HL-60 (cell line): ENCODE data around the gene CPLX3.

Source experiments
- DNase-seq, 2 experiments: peaks; one replicate each; pipeline ENCODE4 v3.0.0-alpha.2; 2010 to 2020; ENCODE audit warnings: low read depth in 1 of 2, low spot score in 1 of 2
- H3K27ac ChIP-seq: fragments of 250-450 bp; sonication (Bioruptor Pico); replicated peaks from 2 replicates; pipeline ENCODE4 v1.5.1; 2020; ENCODE audit warnings: mild to moderate bottlenecking, moderate library complexity
- H3K27me3 ChIP-seq: fragments of 250-450 bp; sonication (Bioruptor Pico); 2 replicates; pipeline ENCODE4 v1.5.1; 2021; ENCODE audit warnings: mild to moderate bottlenecking, moderate library complexity; ENCODE audit not compliant: insufficient read depth, poor library complexity, severe bottlenecking
- H3K4me3 ChIP-seq: replicated peaks from 2 replicates; pipeline ENCODE4 v1.5.1; 2011; ENCODE audit warnings: mild to moderate bottlenecking, control low read depth, low read length; ENCODE audit not compliant: insufficient read depth
- GABPA ChIP-seq: IDR thresholded peaks from 2 replicates; pipeline ENCODE4 v1.6.1; 2012; ENCODE audit warnings: low read depth
- POLR2AphosphoS5 ChIP-seq: IDR thresholded peaks from 2 replicates; pipeline ENCODE4 v1.6.1; 2012; ENCODE audit warnings: low read depth
- SPI1 ChIP-seq: IDR thresholded peaks from 2 replicates; pipeline ENCODE4 v1.6.1; 2012; ENCODE audit warnings: low read depth, mild to moderate bottlenecking, borderline replicate concordance
- TF ChIP-seq, protein P1 (sequence below): IDR thresholded peaks from one replicate; pipeline ENCODE4 v1.5.1; 2011; ENCODE audit warnings: low read length, control low read depth, inconsistent platforms; ENCODE audit not compliant: insufficient read depth
- TF ChIP-seq, protein P2 (sequence below): IDR thresholded peaks from 2 replicates; pipeline ENCODE4 v1.6.1; 2012; ENCODE audit warnings: low read depth; ENCODE audit not compliant: insufficient replicate concordance

CPLX3 gene

DNA sequence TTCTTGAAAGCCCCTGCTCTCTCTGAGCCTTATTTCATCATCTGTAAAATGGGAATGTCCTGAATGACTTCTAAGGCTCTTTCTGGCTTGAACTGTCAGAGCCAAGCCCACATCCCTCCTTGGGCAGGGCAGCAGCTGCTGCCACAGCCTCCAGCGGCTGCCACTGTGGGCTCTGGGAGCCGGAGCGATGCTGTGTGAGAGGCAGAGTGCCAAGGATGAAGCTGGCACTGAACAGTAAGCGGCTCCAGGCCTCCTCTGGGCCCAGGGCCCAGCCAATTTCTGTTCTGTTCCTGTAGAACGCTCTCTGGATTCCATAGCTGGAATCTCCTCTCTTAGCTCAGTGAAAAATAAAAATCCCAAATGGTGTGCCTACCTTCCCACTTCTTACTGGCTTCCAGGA is 4.4 kb downstream of the CPLX3 start:
- H3K27ac ChIP-seq = no peak overlapping the region
- peaks cover 10% of the 10 kb centered on the region for H3K27me3 ChIP-seq
- TF ChIP-seq, protein P1, sequence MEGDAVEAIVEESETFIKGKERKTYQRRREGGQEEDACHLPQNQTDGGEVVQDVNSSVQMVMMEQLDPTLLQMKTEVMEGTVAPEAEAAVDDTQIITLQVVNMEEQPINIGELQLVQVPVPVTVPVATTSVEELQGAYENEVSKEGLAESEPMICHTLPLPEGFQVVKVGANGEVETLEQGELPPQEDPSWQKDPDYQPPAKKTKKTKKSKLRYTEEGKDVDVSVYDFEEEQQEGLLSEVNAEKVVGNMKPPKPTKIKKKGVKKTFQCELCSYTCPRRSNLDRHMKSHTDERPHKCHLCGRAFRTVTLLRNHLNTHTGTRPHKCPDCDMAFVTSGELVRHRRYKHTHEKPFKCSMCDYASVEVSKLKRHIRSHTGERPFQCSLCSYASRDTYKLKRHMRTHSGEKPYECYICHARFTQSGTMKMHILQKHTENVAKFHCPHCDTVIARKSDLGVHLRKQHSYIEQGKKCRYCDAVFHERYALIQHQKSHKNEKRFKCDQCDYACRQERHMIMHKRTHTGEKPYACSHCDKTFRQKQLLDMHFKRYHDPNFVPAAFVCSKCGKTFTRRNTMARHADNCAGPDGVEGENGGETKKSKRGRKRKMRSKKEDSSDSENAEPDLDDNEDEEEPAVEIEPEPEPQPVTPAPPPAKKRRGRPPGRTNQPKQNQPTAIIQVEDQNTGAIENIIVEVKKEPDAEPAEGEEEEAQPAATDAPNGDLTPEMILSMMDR = no peak
- TF ChIP-seq, protein P2, sequence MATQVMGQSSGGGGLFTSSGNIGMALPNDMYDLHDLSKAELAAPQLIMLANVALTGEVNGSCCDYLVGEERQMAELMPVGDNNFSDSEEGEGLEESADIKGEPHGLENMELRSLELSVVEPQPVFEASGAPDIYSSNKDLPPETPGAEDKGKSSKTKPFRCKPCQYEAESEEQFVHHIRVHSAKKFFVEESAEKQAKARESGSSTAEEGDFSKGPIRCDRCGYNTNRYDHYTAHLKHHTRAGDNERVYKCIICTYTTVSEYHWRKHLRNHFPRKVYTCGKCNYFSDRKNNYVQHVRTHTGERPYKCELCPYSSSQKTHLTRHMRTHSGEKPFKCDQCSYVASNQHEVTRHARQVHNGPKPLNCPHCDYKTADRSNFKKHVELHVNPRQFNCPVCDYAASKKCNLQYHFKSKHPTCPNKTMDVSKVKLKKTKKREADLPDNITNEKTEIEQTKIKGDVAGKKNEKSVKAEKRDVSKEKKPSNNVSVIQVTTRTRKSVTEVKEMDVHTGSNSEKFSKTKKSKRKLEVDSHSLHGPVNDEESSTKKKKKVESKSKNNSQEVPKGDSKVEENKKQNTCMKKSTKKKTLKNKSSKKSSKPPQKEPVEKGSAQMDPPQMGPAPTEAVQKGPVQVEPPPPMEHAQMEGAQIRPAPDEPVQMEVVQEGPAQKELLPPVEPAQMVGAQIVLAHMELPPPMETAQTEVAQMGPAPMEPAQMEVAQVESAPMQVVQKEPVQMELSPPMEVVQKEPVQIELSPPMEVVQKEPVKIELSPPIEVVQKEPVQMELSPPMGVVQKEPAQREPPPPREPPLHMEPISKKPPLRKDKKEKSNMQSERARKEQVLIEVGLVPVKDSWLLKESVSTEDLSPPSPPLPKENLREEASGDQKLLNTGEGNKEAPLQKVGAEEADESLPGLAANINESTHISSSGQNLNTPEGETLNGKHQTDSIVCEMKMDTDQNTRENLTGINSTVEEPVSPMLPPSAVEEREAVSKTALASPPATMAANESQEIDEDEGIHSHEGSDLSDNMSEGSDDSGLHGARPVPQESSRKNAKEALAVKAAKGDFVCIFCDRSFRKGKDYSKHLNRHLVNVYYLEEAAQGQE = no peak
- TF ChIP-seq SPI1 = no peak
- no peak for TF ChIP-seq POLR2AphosphoS5
- no peak for TF ChIP-seq GABPA
- DNase-seq = no peak
- no peak overlapping the region for H3K4me3 ChIP-seq

DNA sequence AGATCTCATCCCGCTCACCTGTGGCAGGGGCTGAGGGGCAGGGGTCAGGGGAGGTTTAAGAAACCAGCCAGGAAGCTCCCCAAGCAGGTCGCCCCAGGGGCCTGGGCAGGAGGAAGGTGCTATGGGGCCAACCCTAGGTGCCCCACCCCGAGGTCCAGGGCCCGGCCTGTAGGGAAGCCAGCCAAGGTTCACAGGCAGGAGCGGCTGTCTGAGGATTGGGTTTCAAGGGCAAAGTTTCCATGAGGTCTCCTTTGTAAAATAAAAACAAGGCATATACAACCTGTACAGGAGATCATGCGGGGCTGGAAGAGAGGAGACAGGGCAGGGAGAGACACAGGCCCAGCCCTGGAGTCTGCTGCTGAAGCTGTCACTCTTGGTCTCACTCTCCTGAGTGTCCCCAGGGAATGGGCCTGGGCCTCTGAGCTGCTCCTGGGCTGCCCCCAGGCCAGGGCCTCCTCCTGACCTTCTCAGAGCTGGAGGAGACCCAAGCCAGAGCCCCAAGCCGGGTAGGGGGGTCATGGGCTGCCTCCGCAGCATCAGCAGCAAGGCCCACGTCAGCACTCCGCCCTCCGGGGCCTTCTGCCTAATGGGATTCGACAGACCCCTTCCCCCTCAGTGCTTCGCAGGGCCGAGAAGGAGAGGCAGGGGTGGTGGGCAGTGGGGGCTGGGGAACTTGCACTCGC is 5.5 kb downstream of the CPLX3 start:
- H3K27me3 ChIP-seq = peaks cover 6% of the 10 kb centered on the region
- DNase-seq = no peak
- H3K4me3 ChIP-seq = no peak overlapping the region
- TF ChIP-seq POLR2AphosphoS5 (no peak), SPI1 (no peak), GABPA (no peak)
- TF ChIP-seq, protein P2 = no peak
- TF ChIP-seq, protein P1 = no peak
- no peak overlapping the region for H3K27ac ChIP-seq

DNA sequence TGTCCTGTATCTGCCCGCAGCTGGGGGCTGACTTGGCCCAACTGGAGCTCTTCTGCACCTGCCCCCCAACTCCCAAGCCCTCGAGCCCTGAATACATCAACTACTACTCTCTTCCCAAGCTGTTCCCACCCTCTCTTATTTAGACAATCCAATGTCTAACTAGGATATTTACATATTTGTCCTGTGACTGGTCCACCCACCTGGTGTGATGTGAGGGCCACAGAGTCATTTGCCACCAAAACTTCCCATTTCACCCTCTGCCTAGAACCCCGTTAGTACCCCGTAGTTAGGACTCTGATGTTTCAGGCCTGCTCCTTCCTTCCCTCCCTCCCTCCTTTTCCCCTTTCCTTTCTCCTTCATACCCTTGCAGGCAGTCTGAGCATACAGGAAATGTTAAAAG is 6.4 kb downstream of the CPLX3 start:
- DNase-seq = no peak
- Histone ChIP-seq H3K27ac (no peak overlapping the region), H3K4me3 (no peak overlapping the region), H3K27me3 (no peaks in the 10 kb centered on the region)
- TF ChIP-seq POLR2AphosphoS5 (no peak), SPI1 (no peak), GABPA (no peak)
- TF ChIP-seq, protein P1 = no peak
- TF ChIP-seq, protein P2 = no peak
